Measurements from ENCODE around the gene CACNA1G. TPM values are rescaled to one million over a fixed set of nuclear protein-coding genes. Genes with fewer than 3 reads are reported as not detected.

CACNA1G gene
- total RNA-seq, 3 donors from 2014 or later (not counting 1 experiment from before 2014, with no cell fraction given): not detected

DNA sequence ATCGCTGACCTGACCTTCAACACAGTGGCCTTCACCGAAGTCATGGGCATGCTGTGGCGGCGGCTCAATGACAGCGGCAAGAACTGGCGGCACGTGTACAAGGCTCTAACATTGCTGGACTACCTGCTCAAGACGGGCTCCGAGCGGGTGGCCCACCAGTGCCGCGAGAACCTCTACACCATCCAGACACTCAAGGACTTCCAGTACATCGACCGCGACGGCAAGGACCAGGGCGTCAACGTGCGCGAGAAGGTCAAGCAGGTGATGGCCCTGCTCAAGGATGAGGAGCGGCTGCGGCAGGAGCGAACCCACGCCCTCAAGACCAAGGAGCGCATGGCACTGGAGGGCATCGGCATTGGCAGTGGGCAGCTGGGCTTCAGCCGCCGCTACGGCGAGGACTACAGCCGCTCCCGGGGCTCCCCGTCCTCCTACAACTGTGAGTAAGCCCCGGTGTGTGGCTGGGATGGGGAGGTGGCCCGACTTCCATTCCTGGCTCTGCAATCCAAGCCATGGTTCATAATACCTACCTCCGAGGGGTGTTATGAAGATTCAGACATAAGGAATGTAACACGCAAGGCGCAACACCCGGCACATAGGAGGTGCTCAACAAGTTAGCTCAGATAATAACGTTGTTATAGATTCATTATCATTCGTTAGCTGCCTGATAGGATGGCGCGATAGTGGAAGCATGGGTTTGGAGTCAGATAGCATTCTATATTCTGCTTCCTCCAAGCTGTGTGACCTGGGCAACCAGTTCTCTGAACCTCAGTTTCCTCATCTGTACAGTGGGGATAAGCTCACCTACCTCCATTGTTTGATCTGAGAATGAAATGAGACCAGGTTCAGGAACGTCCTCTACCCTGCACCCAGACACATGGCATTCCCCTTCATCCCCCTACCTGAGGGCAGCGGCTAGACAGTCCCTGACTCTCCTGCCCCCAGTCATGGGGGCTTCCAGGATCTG lies 23.6 kb upstream of the CACNA1G start:
- H3K4me1 Mint-ChIP-seq: peaks cover 5% of the 10 kb centered on the region in 2 donors
- DNase-seq (no peak), ATAC-seq (no peak)
- peaks cover 19% of the 10 kb centered on the region for H3K27me3 ChIP-seq (ENCODE audit: control insufficient read depth, insufficient read depth, low read length)
- H3K4me3 ChIP-seq (ENCODE audit: low read length): no peak overlapping the region
- H3K36me3 ChIP-seq (ENCODE audit: control insufficient read depth, insufficient read depth, low read length): no peaks in the 10 kb centered on the region
- H3K27me3 Mint-ChIP-seq (ENCODE audit: low read depth in 2 of 2): peaks cover 28 to 40% of the 10 kb centered on the region in 2 donors
- 93% methylated on average over 45 of the region's 45 CpGs for WGBS (ENCODE audit: insufficient coverage)
- H3K4me3 Mint-ChIP-seq: no peak overlapping the region
- peaks cover 18% of the 10 kb centered on the region for H3K4me1 ChIP-seq (ENCODE audit: control insufficient read depth, insufficient read depth, low read length)
- no peaks in the 10 kb centered on the region for H3K36me3 Mint-ChIP-seq
- H3K27ac Mint-ChIP-seq: no peak overlapping the region
- intact Hi-C loops (cut with micrococcal nuclease): no loop called here
- H3K27ac ChIP-seq (ENCODE audit: low read length): no peak overlapping the region
- H3K9me3 Mint-ChIP-seq: no peaks in the 10 kb centered on the region
- TF ChIP-seq, protein P1, sequence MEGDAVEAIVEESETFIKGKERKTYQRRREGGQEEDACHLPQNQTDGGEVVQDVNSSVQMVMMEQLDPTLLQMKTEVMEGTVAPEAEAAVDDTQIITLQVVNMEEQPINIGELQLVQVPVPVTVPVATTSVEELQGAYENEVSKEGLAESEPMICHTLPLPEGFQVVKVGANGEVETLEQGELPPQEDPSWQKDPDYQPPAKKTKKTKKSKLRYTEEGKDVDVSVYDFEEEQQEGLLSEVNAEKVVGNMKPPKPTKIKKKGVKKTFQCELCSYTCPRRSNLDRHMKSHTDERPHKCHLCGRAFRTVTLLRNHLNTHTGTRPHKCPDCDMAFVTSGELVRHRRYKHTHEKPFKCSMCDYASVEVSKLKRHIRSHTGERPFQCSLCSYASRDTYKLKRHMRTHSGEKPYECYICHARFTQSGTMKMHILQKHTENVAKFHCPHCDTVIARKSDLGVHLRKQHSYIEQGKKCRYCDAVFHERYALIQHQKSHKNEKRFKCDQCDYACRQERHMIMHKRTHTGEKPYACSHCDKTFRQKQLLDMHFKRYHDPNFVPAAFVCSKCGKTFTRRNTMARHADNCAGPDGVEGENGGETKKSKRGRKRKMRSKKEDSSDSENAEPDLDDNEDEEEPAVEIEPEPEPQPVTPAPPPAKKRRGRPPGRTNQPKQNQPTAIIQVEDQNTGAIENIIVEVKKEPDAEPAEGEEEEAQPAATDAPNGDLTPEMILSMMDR (IDR thresholded peaks at IDR 0.05): no peak
- no peaks in the 10 kb centered on the region for H3K9me3 ChIP-seq (ENCODE audit: control insufficient read depth, insufficient read depth, low read length)

DNA sequence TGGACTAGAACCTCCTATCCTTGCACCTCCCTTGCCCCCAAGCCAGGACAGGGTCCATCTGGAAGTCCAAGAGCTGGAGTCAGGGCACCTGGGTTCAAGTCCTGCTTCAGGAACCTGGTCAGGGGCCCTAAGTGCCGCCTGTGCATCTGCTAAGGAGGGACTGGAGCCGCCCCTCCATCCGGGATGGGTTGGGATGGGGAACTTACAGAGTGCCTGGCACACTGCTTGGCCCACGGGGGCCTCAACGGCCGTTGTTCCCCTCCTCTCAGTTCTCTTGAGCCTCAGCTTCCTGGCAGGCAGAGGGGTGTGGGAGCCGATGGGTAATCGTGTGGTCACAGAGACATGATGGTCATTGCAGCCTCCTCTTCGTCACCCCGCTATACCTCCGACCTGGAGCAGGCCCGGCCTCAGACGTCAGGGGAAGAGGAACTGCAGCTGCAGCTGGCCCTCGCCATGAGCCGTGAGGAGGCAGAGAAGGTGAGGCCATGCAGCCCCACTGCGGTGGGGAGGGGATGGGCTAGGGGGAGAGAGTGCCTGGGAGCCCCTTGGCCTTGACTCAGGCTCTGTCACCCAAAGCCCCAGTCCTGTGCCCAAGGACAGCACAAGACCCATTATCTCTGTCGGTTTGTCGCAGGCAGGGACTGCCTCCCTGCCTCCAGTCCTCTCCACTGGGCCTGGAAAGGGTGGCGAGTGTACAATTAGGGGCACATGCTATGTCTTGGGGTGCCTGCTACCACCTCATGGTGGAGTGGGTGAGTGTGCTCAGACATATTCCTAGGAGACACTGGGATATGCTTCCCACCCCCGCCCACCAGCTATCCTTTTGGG lies 22.6 kb upstream of the CACNA1G start:
- H3K27ac ChIP-seq (ENCODE audit: low read length): no peak overlapping the region
- Mint-ChIP-seq H3K27ac (no peak overlapping the region), H3K4me1 (peaks cover 11 to 12% of the 10 kb centered on the region in 2 donors), H3K9me3 (no peaks in the 10 kb centered on the region), H3K4me3 (no peak overlapping the region), H3K36me3 (no peaks in the 10 kb centered on the region), H3K27me3 (ENCODE audit: low read depth in 2 of 2) (peaks cover 24 to 37% of the 10 kb centered on the region in 2 donors)
- no peaks in the 10 kb centered on the region for H3K36me3 ChIP-seq (ENCODE audit: control insufficient read depth, insufficient read depth, low read length)
- 87% methylated on average over 20 of the region's 20 CpGs for WGBS (ENCODE audit: insufficient coverage)
- no peak overlapping the region for H3K4me3 ChIP-seq (ENCODE audit: low read length)
- DNase-seq (no peak), ATAC-seq (no peak)
- intact Hi-C loops (cut with micrococcal nuclease): no loop called here
- TF ChIP-seq, protein P1 (IDR thresholded peaks at IDR 0.05): no peak
- peaks cover 19% of the 10 kb centered on the region for H3K4me1 ChIP-seq (ENCODE audit: control insufficient read depth, insufficient read depth, low read length)
- H3K27me3 ChIP-seq (ENCODE audit: control insufficient read depth, insufficient read depth, low read length): peaks cover 10% of the 10 kb centered on the region
- no peaks in the 10 kb centered on the region for H3K9me3 ChIP-seq (ENCODE audit: control insufficient read depth, insufficient read depth, low read length)

DNA sequence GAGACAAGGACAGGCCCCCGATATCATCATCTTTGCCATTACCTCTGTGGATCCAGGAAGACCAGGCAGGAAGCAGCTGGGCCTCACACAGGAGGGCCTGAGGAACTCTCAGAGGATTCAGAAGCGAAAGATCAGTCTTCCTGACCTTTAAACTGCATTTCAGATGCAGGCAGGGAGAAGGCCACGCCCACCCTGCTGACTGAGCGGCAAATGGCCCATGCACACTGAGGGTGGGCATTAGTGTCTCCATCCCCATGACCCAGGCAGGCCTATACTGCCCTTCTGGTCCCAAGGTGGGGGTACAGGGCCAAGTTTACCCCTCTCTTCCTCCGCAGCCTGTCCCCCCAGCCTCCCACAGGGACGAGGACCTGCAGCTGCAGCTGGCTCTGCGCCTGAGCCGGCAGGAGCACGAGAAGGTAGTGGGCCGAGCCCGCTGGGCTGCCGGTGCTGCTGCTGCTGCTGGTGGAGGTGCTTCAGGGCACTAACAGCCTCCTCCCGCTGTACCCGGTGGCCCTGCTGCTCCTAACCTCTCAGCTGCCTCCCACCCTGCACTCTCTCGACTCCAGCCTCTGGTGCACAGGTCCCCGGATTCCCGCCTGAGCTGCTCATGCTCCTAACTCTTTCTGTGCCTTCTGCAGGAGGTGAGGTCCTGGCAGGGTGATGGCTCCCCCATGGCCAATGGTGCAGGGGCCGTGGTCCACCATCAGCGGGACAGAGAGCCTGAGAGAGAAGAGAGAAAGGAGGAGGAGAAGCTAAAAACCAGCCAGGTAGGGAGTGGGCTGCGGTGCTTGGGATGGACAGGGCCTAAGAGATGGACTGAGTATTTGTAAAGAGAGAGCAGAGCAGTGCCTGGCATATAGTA lies 21.7 kb upstream of the CACNA1G start:
- ATAC-seq (no peak), DNase-seq (no peak)
- Mint-ChIP-seq H3K27ac (no peak overlapping the region), H3K4me3 (no peak overlapping the region), H3K36me3 (no peaks in the 10 kb centered on the region), H3K4me1 (peaks cover 11 to 12% of the 10 kb centered on the region in 2 donors), H3K27me3 (ENCODE audit: low read depth in 2 of 2) (peaks cover 16 to 30% of the 10 kb centered on the region in 2 donors), H3K9me3 (no peaks in the 10 kb centered on the region)
- Histone ChIP-seq H3K9me3 (ENCODE audit: control insufficient read depth, insufficient read depth, low read length) (no peaks in the 10 kb centered on the region), H3K4me3 (ENCODE audit: low read length) (no peak overlapping the region), H3K36me3 (ENCODE audit: control insufficient read depth, insufficient read depth, low read length) (no peaks in the 10 kb centered on the region), H3K4me1 (ENCODE audit: control insufficient read depth, insufficient read depth, low read length) (peaks cover 14% of the 10 kb centered on the region), H3K27me3 (ENCODE audit: control insufficient read depth, insufficient read depth, low read length) (peaks cover 3% of the 10 kb centered on the region), H3K27ac (ENCODE audit: low read length) (no peak overlapping the region)
- intact Hi-C loops (cut with micrococcal nuclease): no loop called here
- TF ChIP-seq, protein P1 (IDR thresholded peaks at IDR 0.05): no peak
- WGBS (ENCODE audit: insufficient coverage): 82% methylated on average over 20 of the region's 20 CpGs
